B cell (primary cell): Measurements from ENCODE around the gene NUCB1. TPM values are rescaled to one million over a fixed set of nuclear protein-coding genes. Genes with fewer than 3 reads are reported as not detected.

Experiments used
- ATAC-seq: fragments of 200-7000 bp; cut with Tn5 transposase; one replicate; pipeline ENCODE4 v1.10.0; 2021; ENCODE audit warnings: low read depth, mild to moderate bottlenecking, moderate number of reproducible peaks, moderate library complexity
- CTCF ChIA-PET: fragments of 350-600 bp; sonication (Branson Sonifier 250); formaldehyde crosslinking; loops from one replicate; lab custom pipeline; 2021; ENCODE audit warnings: antibody characterized with exemption, inconsistent platforms; lab: Charles Lee
- POLR2A ChIA-PET: fragments of 350-600 bp; sonication (Branson Sonifier 250); formaldehyde crosslinking; loops from one replicate; lab custom pipeline; 2021; ENCODE audit warnings: antibody characterized with exemption; lab: Charles Lee
- DNase-seq: peaks from one replicate; pipeline ENCODE4 v3.0.0; 2013
- H2AFZ ChIP-seq: 2 replicates; pipeline ENCODE4 v1.6.1; 2012; ENCODE audit warnings: mild to moderate bottlenecking, low read depth, low read length; ENCODE audit not compliant: insufficient read depth, poor library complexity, severe bottlenecking
- H3K27ac ChIP-seq, 2 donors: 1 replicate in 1 of 2; 2 replicates in 1 of 2; pipeline ENCODE4 v1.5.1; 2012 to 2013; ENCODE audit warnings: low read length in 2 of 2, mild to moderate bottlenecking in 2 of 2, moderate library complexity in 1 of 2
- H3K27me3 ChIP-seq, 4 experiments: fragments of 200-600 bp in 1 of 4; sonication (generic) in 1 of 4; replicated peaks in 1 of 4; 1 replicate in 2 of 4; 2 replicates in 2 of 4; pipeline versions ENCODE4 v1.6.1 to v1.7.0; 2013 to 2016; ENCODE audit warnings: low read length in 3 of 4, mild to moderate bottlenecking in 2 of 4, mixed read lengths in 1 of 4, moderate library complexity in 1 of 4; ENCODE audit not compliant: insufficient read depth in 4 of 4, control insufficient read depth in 3 of 4; ENCODE audit errors: control extremely low read depth in 1 of 4
- H3K36me3 ChIP-seq, 2 experiments: replicated peaks in 1 of 2; 1 replicate in 1 of 2; 2 replicates in 1 of 2; pipeline versions ENCODE4 v1.6.1 to v1.7.1; 2013; ENCODE audit warnings: low read length in 1 of 2; ENCODE audit not compliant: insufficient read depth in 2 of 2, control insufficient read depth in 1 of 2; ENCODE audit errors: control extremely low read depth in 1 of 2, extremely low read depth in 1 of 2
- H3K4me1 ChIP-seq, 2 donors: fragments of 200-600 bp in 1 of 2; sonication (generic) in 1 of 2; 1 replicate in 1 of 2; 2 replicates in 1 of 2; pipeline versions ENCODE4 v1.5.1 to v1.6.1; 2013 to 2017; ENCODE audit warnings: low read length in 2 of 2; ENCODE audit not compliant: control insufficient read depth in 2 of 2, insufficient read depth in 2 of 2
- H3K4me2 ChIP-seq: replicated peaks from 2 replicates; pipeline ENCODE3; 2012; ENCODE audit warnings: mild to moderate bottlenecking, low read depth, low read length; ENCODE audit not compliant: poor library complexity, severe bottlenecking
- H3K4me3 ChIP-seq, 5 experiments: fragments of 200-600 bp in 1 of 5; sonication (generic) in 1 of 5; 1 replicate in 3 of 5; 2 replicates in 2 of 5; pipeline versions ENCODE4 v1.5.1 to v1.7.0; 2011 to 2016; ENCODE audit warnings: low read length in 4 of 5, mild to moderate bottlenecking in 4 of 5, low read depth in 2 of 5, control low read depth in 1 of 5, moderate library complexity in 1 of 5; ENCODE audit not compliant: insufficient read depth in 1 of 5; ENCODE audit errors: control extremely low read depth in 1 of 5, extremely low read depth in 1 of 5
- H3K79me2 ChIP-seq: fragments of 200-600 bp; sonication (generic); one replicate; pipeline ENCODE4 v1.6.0; 2016; ENCODE audit warnings: low read length; ENCODE audit not compliant: control insufficient read depth, insufficient read depth
- H3K9ac ChIP-seq: fragments of 200-600 bp; sonication (generic); 2 replicates; pipeline ENCODE4 v1.6.1; 2017; ENCODE audit warnings: mild to moderate bottlenecking, low read length, moderate library complexity
- H3K9me3 ChIP-seq, 3 donors: one replicate each; pipeline versions ENCODE4 v1.6.1 to v1.7.1; 2013; ENCODE audit warnings: low read length in 2 of 3; ENCODE audit not compliant: control insufficient read depth in 2 of 3, insufficient read depth in 1 of 3; ENCODE audit errors: control extremely low read depth in 1 of 3
- H4K20me1 ChIP-seq: 2 replicates; pipeline ENCODE4 v1.6.0; 2012; ENCODE audit warnings: mild to moderate bottlenecking, low read length; ENCODE audit not compliant: insufficient read depth, control insufficient read depth, poor library complexity, severe bottlenecking
- H3K27ac Mint-ChIP-seq: one replicate; pipeline ENCODE4 v1.8.0; 2021; ENCODE audit warnings: mixed read lengths
- H3K27me3 Mint-ChIP-seq: one replicate; pipeline ENCODE4 v1.8.0; 2021; ENCODE audit warnings: mixed read lengths
- H3K4me1 Mint-ChIP-seq: one replicate; pipeline ENCODE4 v1.8.0; 2021; ENCODE audit warnings: mixed read lengths
- H3K4me3 Mint-ChIP-seq: one replicate; pipeline ENCODE4 v1.8.0; 2021; ENCODE audit warnings: mixed read lengths
- H3K9me3 Mint-ChIP-seq: one replicate; pipeline ENCODE4 v1.8.0; 2022; ENCODE audit warnings: mixed read lengths; ENCODE audit not compliant: insufficient read depth
- EZH2 ChIP-seq: IDR thresholded peaks from 2 replicates; pipeline ENCODE4 v1.6.1; 2012; ENCODE audit warnings: borderline replicate concordance, low read depth, mild to moderate bottlenecking, moderate library complexity, low read length; ENCODE audit not compliant: insufficient read depth, poor library complexity, severe bottlenecking
- WGBS: methylation state at CpG from one replicate; pipeline ENCODE4 v1.1.5; 2013; ENCODE audit warnings: missing lambda C conversion rate; ENCODE audit not compliant: insufficient coverage; 5-methylcytosine and 5-hydroxymethylcytosine counted together
- intact Hi-C: fragments of 100-400 bp; cut with micrococcal nuclease; formaldehyde crosslinking; loops from one replicate; pipeline ENCODE4 v1.10.0; 2022
- polyA plus RNA-seq: library from polyadenylated mRNA; depleted of rRNA; stranded (reverse); fragments of >200 nt; gene quantifications from 2 replicates; pipeline ENCODE4 v1.2.3, GENCODE V29; 2012
- total RNA-seq, 2 donors: library from RNA; stranded (reverse); fragments of 120-200 nt in 1 of 2; gene quantifications; 1 replicate in 1 of 2; 2 replicates in 1 of 2; pipeline versions ENCODE4 v1.2.3 to v1.2.4, GENCODE V29; 2013 to 2022
- TF ChIP-seq, protein P1 (sequence below): fragments of 200-600 bp; IDR thresholded peaks from one replicate; pipeline ENCODE4 v1.8.0; 2022; ENCODE audit warnings: antibody characterized with exemption, mild to moderate bottlenecking

NUCB1 gene
- total and polyA plus RNA-seq, 2 donors (not counting 1 experiment from before 2014, with no cell fraction given) = 118 to 134 TPM

GRCh38 chr19:48868114-48868886 lies 31.8 kb upstream of the NUCB1 start, which contains the start of gene PLEKHA4:
Gene PLEKHA4, minus strand, starts transcription at chr19:48868617. Its CDS starts 997 bp downstream, at chr19:48867620.
- POLR2A ChIA-PET = no interaction called here
- H3K9me3 ChIP-seq = no peaks in the 10 kb centered on the region
- Mint-ChIP-seq H3K9me3 (no peaks in the 10 kb centered on the region), H3K27me3 (peaks cover 16% of the 10 kb centered on the region), H3K4me3 (no peak within 1 kb of the TSS), H3K4me1 (peaks cover 8% of the 10 kb centered on the region), H3K27ac (no peak within 1 kb of the TSS)
- peaks cover 3 to 8% of the 10 kb centered on the region in 2 donors for H3K4me1 ChIP-seq
- peaks cover 10% of the 10 kb centered on the region for H4K20me1 ChIP-seq
- no peak within 1 kb of the TSS for H3K27ac ChIP-seq
- no peak within 1 kb of the TSS for H3K9ac ChIP-seq
- peak within 1 kb of the TSS; percentile 54 for H2AFZ ChIP-seq
- 74% methylated on average over 6 of the region's 11 CpGs for WGBS
- H3K79me2 ChIP-seq = peaks cover 10% of the 10 kb centered on the region
- H3K36me3 ChIP-seq = peaks cover 0 to 3% of the 10 kb centered on the region in 2 experiments
- no peak within 1 kb of the TSS for H3K4me2 ChIP-seq
- CTCF ChIA-PET = interaction anchor here (0.6 kb wide), 1 partner anchor 26 kb away, joined by 3 read pairs; no protein-coding TSS in a partner anchor
- H3K4me3 ChIP-seq = no peak within 1 kb of the TSS
- no peak for DNase-seq
- TF ChIP-seq EZH2 = no peak
- TF ChIP-seq, protein P1, sequence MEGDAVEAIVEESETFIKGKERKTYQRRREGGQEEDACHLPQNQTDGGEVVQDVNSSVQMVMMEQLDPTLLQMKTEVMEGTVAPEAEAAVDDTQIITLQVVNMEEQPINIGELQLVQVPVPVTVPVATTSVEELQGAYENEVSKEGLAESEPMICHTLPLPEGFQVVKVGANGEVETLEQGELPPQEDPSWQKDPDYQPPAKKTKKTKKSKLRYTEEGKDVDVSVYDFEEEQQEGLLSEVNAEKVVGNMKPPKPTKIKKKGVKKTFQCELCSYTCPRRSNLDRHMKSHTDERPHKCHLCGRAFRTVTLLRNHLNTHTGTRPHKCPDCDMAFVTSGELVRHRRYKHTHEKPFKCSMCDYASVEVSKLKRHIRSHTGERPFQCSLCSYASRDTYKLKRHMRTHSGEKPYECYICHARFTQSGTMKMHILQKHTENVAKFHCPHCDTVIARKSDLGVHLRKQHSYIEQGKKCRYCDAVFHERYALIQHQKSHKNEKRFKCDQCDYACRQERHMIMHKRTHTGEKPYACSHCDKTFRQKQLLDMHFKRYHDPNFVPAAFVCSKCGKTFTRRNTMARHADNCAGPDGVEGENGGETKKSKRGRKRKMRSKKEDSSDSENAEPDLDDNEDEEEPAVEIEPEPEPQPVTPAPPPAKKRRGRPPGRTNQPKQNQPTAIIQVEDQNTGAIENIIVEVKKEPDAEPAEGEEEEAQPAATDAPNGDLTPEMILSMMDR = no peak
- H3K27me3 ChIP-seq = peaks cover 0 to 7% (median 0%) of the 10 kb centered on the region in 4 experiments
- no peak for ATAC-seq
- intact Hi-C loops = no loop called here

DNA sequence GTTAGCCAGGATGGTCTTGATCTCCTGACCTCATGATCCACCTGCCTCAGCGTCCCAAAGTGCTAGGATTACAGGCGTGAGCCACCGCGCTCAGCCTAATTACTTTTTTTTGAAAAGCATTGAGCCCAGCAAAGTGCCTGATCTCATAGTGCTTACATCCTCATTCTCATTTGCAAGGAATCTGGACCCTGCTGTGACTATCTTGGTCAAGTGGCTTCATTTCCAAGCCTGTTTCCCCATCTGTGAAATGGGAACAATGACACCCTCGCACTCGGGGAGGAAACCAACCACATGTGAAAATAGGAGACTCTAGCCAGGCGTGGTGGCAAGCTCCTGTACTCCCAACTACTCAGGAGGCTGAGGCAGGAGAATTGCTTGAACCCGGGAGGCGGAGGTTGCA lies 30.1 kb upstream of the NUCB1 start:
- 85% methylated on average over 7 of the region's 9 CpGs for WGBS
- Histone ChIP-seq H3K4me1 (peaks cover 18 to 26% of the 10 kb centered on the region in 2 donors), H3K36me3 (peaks cover 0 to 20% of the 10 kb centered on the region in 2 experiments), H3K9me3 (no peaks in the 10 kb centered on the region), H3K27me3 (peaks cover 0 to 7% (median 0%) of the 10 kb centered on the region in 4 experiments), H3K4me2 (no peak overlapping the region), H4K20me1 (peaks cover 27% of the 10 kb centered on the region), H3K27ac (no peak overlapping the region), H3K4me3 (no peak overlapping the region), H3K79me2 (peaks cover 27% of the 10 kb centered on the region), H3K9ac (no peak overlapping the region), H2AFZ (no peak overlapping the region)
- intact Hi-C loops = no loop called here
- no peak for ATAC-seq
- Mint-ChIP-seq H3K27ac (no peak overlapping the region), H3K9me3 (no peaks in the 10 kb centered on the region), H3K4me3 (no peak overlapping the region), H3K4me1 (peaks cover 22% of the 10 kb centered on the region), H3K27me3 (peaks cover 16% of the 10 kb centered on the region)
- CTCF ChIA-PET = interaction anchor here (0.6 kb wide), 1 partner anchor 23 kb away, joined by 4 read pairs; no protein-coding TSS in a partner anchor
- DNase-seq = no peak
- POLR2A ChIA-PET = interaction anchor here (0.7 kb wide), 1 partner anchor 25 kb away, joined by 4 read pairs; no protein-coding TSS in a partner anchor
- no peak for TF ChIP-seq EZH2
- TF ChIP-seq, protein P1 = no peak
